PC-3 (cell line): Measurements from ENCODE around the gene RAP1GAP2. TPM values are rescaled to one million over a fixed set of nuclear protein-coding genes. Genes with fewer than 3 reads are reported as not detected.

Source experiments
- ATAC-seq: fragments of 200-7000 bp; cut with Tn5 transposase; 2 replicates; pipeline ENCODE4 v1.9.1; 2020; ENCODE audit warnings: mild to moderate bottlenecking, moderate library complexity
- BruUV-seq: library from RNA; stranded (reverse); fragments of 400-500 nt; replicated peaks from 2 replicates; lab custom pipeline; 2021; lab: Mats Ljungman, UMichigan
- CTCF ChIA-PET: fragments of 300-600 bp; sonication (Branson Sonifier 250); formaldehyde crosslinking; loops from one replicate; lab custom pipeline; 2022; ENCODE audit warnings: antibody characterized with exemption; lab: Charles Lee
- POLR2A ChIA-PET: fragments of 300-600 bp; sonication (Branson Sonifier 250); formaldehyde crosslinking; loops from one replicate; lab custom pipeline; 2022; ENCODE audit warnings: antibody characterized with exemption; ENCODE audit not compliant: unreplicated experiment; lab: Charles Lee
- DNase-seq: peaks from one replicate; pipeline ENCODE4 v3.0.0-alpha.2; 2015
- H2AFZ ChIP-seq: fragments of 300-600 bp; sonication (generic); 2 replicates; pipeline ENCODE4 v1.6.0; 2016; ENCODE audit warnings: antibody characterized with exemption, low read length
- H3F3A ChIP-seq: fragments of 300-600 bp; sonication (generic); one replicate; pipeline ENCODE4 v1.6.0; 2017; ENCODE audit warnings: antibody characterized with exemption, low read length, control low read depth, mild to moderate bottlenecking; ENCODE audit not compliant: unreplicated experiment
- H3K27ac ChIP-seq: fragments of 300-600 bp; sonication (generic); 2 replicates; pipeline ENCODE4 v1.5.1; 2016; ENCODE audit warnings: mild to moderate bottlenecking, low read length
- H3K27me3 ChIP-seq: fragments of 300-600 bp; sonication (generic); 2 replicates; pipeline ENCODE4 v1.6.1; 2016; ENCODE audit warnings: low read length, mixed read lengths
- H3K36me3 ChIP-seq: fragments of 300-600 bp; sonication (generic); 2 replicates; pipeline ENCODE4 v1.6.1; 2016; ENCODE audit warnings: low read depth, mixed run types, low read length, mixed read lengths
- H3K4me1 ChIP-seq: fragments of 300-600 bp; sonication (generic); 2 replicates; pipeline ENCODE4 v1.5.1; 2016; ENCODE audit warnings: low read length; ENCODE audit not compliant: insufficient read depth
- H3K4me2 ChIP-seq: fragments of 300-600 bp; sonication (generic); 2 replicates; pipeline ENCODE4 v1.6.0; 2016; ENCODE audit warnings: low read length
- H3K4me3 ChIP-seq: fragments of 300-600 bp; sonication (generic); 2 replicates; pipeline ENCODE4 v1.5.1; 2016; ENCODE audit warnings: mild to moderate bottlenecking, low read length, mixed read lengths
- H3K79me2 ChIP-seq: fragments of 300-600 bp; sonication (generic); 2 replicates; pipeline ENCODE4 v1.6.1; 2017; ENCODE audit warnings: low read length, mixed read lengths
- H3K9ac ChIP-seq: fragments of 300-600 bp; sonication (generic); 2 replicates; pipeline ENCODE4 v1.6.0; 2016; ENCODE audit warnings: mild to moderate bottlenecking, low read length
- H3K9me2 ChIP-seq: fragments of 300-600 bp; sonication (generic); replicated peaks from 2 replicates; pipeline ENCODE4 v1.6.1; 2016; ENCODE audit warnings: mixed run types, low read length, mixed read lengths
- H3K9me3 ChIP-seq: fragments of 300-600 bp; sonication (generic); 2 replicates; pipeline ENCODE4 v1.6.1; 2016; ENCODE audit warnings: low read length, mixed read lengths
- H4K20me1 ChIP-seq: fragments of 300-600 bp; sonication (generic); 2 replicates; pipeline ENCODE4 v1.6.1; 2016; ENCODE audit warnings: low read length, mixed read lengths
- CTCF ChIP-seq: fragments of 300-600 bp; sonication (generic); conservative IDR thresholded peaks from 2 replicates; pipeline ENCODE4 v1.5.1; 2017; ENCODE audit warnings: antibody characterized with exemption, low read depth, mild to moderate bottlenecking, low read length
- EZH2 ChIP-seq: fragments of 300-600 bp; sonication (generic); IDR thresholded peaks from one replicate; pipeline ENCODE4 v1.6.1; 2017; ENCODE audit warnings: antibody characterized with exemption, mild to moderate bottlenecking, low read length; ENCODE audit not compliant: unreplicated experiment
- EZH2phosphoT487 ChIP-seq: fragments of 300-600 bp; sonication (generic); IDR thresholded peaks from 2 replicates; pipeline ENCODE4 v1.6.1; 2018; ENCODE audit warnings: mild to moderate bottlenecking, antibody characterized with exemption, low read length, borderline replicate concordance
- intact Hi-C: fragments of 100-400 bp; cut with micrococcal nuclease; formaldehyde crosslinking; loops from 2 replicates; pipeline ENCODE4 v1.9.0; 2023
- total RNA-seq: library from RNA; depleted of rRNA; stranded (reverse); fragments of >200 nt; gene quantifications from 2 replicates; pipeline ENCODE4 v1.2.3, GENCODE V29; 2014

RAP1GAP2 gene
- total RNA-seq, 1 experiment from 2014 or later = 14.5 TPM

DNA sequence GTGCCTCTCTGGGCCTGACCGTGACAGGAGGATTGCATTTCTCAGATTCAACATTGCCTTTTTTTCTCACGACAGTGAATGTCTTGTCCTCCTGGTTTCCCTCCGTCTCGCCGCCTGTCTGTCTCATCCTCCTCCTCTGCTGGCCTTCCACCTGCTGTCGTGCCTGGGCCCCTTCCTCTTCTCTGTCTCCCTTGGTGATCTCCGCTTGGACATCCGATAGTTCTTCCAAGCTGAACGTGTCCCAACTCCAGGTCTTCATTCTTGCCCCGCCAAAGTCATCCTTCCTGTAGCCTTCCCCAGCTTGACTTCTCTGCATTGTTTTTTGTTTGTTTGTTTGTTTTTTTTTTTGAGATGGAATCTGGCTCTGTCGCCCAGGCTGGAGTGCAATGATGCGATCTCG, 79.4 kb downstream of the RAP1GAP2 start:
- Histone ChIP-seq H3F3A (no peaks in the 10 kb centered on the region), H4K20me1 (no peaks in the 10 kb centered on the region), H3K27me3 (no peaks in the 10 kb centered on the region), H2AFZ (no peak overlapping the region), H3K79me2 (no peaks in the 10 kb centered on the region), H3K36me3 (no peaks in the 10 kb centered on the region), H3K9me3 (no peaks in the 10 kb centered on the region), H3K4me3 (no peak overlapping the region), H3K9me2 (no peaks in the 10 kb centered on the region), H3K4me2 (no peak overlapping the region), H3K4me1 (peaks cover 12% of the 10 kb centered on the region), H3K9ac (no peak overlapping the region), H3K27ac (no peak overlapping the region)
- TF ChIP-seq CTCF (no peak), EZH2 (no peak), EZH2phosphoT487 (no peak)
- no peak for ATAC-seq
- POLR2A ChIA-PET = no interaction called here
- no peak for DNase-seq
- no TSS peak for BruUV-seq
- CTCF ChIA-PET = no interaction called here
- intact Hi-C loops = no loop called here

DNA sequence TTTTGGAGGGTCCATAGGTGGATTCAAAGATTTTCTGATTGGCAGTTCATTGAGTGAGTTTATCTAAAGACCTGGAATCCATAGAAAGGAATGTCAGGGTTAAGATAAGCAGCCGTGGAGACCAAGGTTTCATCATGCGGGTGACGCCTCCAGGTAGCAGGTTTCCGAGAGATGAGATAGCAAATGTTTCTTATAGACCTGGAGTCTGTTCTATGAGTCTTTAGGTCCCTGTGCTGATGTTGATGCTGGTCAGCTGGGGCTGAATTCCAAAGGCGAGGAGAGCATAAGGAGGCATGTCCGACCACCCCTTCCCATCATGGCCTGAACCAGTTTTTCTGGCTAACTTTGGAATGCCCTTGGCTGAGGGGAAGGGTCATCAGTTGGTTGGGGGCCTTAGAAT, 80.2 kb downstream of the RAP1GAP2 start:
- ChIA-PET CTCF (no interaction called here), POLR2A (no interaction called here)
- Histone ChIP-seq H2AFZ (no peak overlapping the region), H3K9me3 (no peaks in the 10 kb centered on the region), H3K4me1 (peaks cover 8% of the 10 kb centered on the region), H4K20me1 (no peaks in the 10 kb centered on the region), H3K27me3 (no peaks in the 10 kb centered on the region), H3K36me3 (no peaks in the 10 kb centered on the region), H3K9ac (no peak overlapping the region), H3K4me2 (no peak overlapping the region), H3F3A (no peaks in the 10 kb centered on the region), H3K4me3 (no peak overlapping the region), H3K9me2 (no peaks in the 10 kb centered on the region), H3K79me2 (no peaks in the 10 kb centered on the region), H3K27ac (no peak overlapping the region)
- intact Hi-C loops = no loop called here
- ATAC-seq (no peak), DNase-seq (no peak)
- BruUV-seq = no TSS peak
- TF ChIP-seq EZH2phosphoT487 = no peak
- TF ChIP-seq CTCF = no peak
- TF ChIP-seq EZH2 = no peak

GRCh38 chr17:2878751-2879254, 82.6 kb downstream of the RAP1GAP2 start:
- intact Hi-C loops = no loop called here
- no peaks in the 10 kb centered on the region for H3F3A ChIP-seq
- H3K9me2 ChIP-seq = no peaks in the 10 kb centered on the region
- ChIA-PET CTCF (no interaction called here), POLR2A (no interaction called here)
- no peaks in the 10 kb centered on the region for H3K36me3 ChIP-seq
- ATAC-seq = no peak
- H2AFZ ChIP-seq = no peak overlapping the region
- TF ChIP-seq CTCF = no peak
- no peak for TF ChIP-seq EZH2phosphoT487
- TF ChIP-seq EZH2 = no peak
- peaks cover 6% of the 10 kb centered on the region; the same call in 1 of the 2 replicates for H3K79me2 ChIP-seq
- H3K27ac ChIP-seq = no peak overlapping the region
- BruUV-seq = no TSS peak
- H3K9me3 ChIP-seq = no peaks in the 10 kb centered on the region
- H3K9ac ChIP-seq = no peak overlapping the region
- H3K4me3 ChIP-seq = no peak overlapping the region
- H3K27me3 ChIP-seq = no peaks in the 10 kb centered on the region
- no peak for DNase-seq
- H3K4me1 ChIP-seq = peaks cover 16% of the 10 kb centered on the region
- H3K4me2 ChIP-seq = no peak overlapping the region
- no peaks in the 10 kb centered on the region for H4K20me1 ChIP-seq
